Fibroblast of villous mesenchyme (primary cell): Measurements from ENCODE around the gene IGSF10. TPM values are rescaled to one million over a fixed set of nuclear protein-coding genes. Genes with fewer than 3 reads are reported as not detected.

Experiments used
- DNase-seq: peaks from one replicate; pipeline ENCODE4 v3.0.0-alpha.2; 2010; ENCODE audit warnings: low read depth
- H3K4me3 ChIP-seq: 2 replicates; pipeline ENCODE4 v1.5.1; 2011; ENCODE audit warnings: low read depth, mild to moderate bottlenecking, low read length
- CTCF ChIP-seq: IDR thresholded peaks from 2 replicates; pipeline ENCODE4 v1.5.1; 2012; ENCODE audit warnings: low read depth, mild to moderate bottlenecking, low read length; ENCODE audit not compliant: insufficient read depth
- total RNA-seq: library from RNA; depleted of rRNA; stranded (reverse); fragments of >200 nt; gene quantifications from 2 replicates; pipeline ENCODE4 v1.2.3, GENCODE V29; 2012

IGSF10 gene
- total RNA-seq, 1 donor, result 2.2 TPM

GRCh38 chr3:151479452-151479851 lies 18.6 kb upstream of the IGSF10 start:
- TF ChIP-seq CTCF, result no peak
- H3K4me3 ChIP-seq, result no peak overlapping the region
- DNase-seq, result peak; percentile 50

- no peak for TF ChIP-seq CTCF
- no peak for DNase-seq
- H3K4me3 ChIP-seq, result no peak overlapping the region
Measured at GRCh38 chr3:151478335-151478697, 17.5 kb upstream of the IGSF10 start.

- no peak overlapping the region for H3K4me3 ChIP-seq
- TF ChIP-seq CTCF, result no peak
- DNase-seq, result no peak
Measured at GRCh38 chr3:151477591-151478334, 16.9 kb upstream of the IGSF10 start.

GRCh38 chr3:151476344-151477018 lies 15.6 kb upstream of the IGSF10 start:
- H3K4me3 ChIP-seq, result no peak overlapping the region
- DNase-seq, result no peak
- TF ChIP-seq CTCF, result no peak

- no peak overlapping the region for H3K4me3 ChIP-seq
- peak; percentile 69 for DNase-seq
- TF ChIP-seq CTCF, result peak; percentile 98
Measured at GRCh38 chr3:151468284-151468917, 7.5 kb upstream of the IGSF10 start.

- no peak overlapping the region for H3K4me3 ChIP-seq
- TF ChIP-seq CTCF, result no peak
- DNase-seq, result no peak
Measured at GRCh38 chr3:151467069-151467468, 6.2 kb upstream of the IGSF10 start.
